NCI-H2107 treated with DMSO at 0.1 percent for 48 hours (cell line): ENCODE measurements around the gene TBC1D4.
"Not testable (repeated sequence)": the region's sequence is repeated elsewhere in the genome, so short reads cannot be mapped to it uniquely, and the experiment has no call there.

Source experiments
- DNase-seq: peaks from one replicate; lab custom pipeline; 2025; ENCODE audit not compliant: unreplicated experiment; lab: John Stamatoyannopoulos, UW

The TBC1D4 gene

DNA sequence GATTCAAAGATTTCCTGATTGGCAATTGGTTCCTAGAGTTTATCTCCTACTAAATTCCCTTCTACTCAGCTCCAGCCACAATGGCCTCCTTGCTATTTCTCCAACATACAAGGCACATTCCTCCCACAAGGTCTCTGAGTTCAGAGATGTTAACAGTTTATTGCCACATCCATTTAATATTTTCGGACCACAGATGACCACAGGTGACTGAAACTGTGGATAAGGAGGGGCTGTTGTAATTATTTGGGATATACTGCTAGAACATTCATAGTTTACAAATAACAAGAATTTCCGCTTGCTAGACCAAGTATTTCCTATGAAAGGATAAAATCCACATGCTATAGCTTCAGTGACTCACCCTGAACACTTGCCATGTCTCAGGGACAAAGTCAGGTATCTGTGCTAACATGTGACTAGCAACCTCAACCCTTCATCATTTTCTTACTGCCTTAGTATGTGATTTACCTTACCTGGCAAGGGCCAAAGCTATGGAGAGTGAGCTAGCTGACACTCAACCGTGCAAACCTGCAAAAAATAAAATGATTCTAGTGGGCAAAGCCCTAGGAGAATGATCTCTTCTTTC lies 117.7 kb downstream of the TBC1D4 start:
- no peak for DNase-seq

DNA sequence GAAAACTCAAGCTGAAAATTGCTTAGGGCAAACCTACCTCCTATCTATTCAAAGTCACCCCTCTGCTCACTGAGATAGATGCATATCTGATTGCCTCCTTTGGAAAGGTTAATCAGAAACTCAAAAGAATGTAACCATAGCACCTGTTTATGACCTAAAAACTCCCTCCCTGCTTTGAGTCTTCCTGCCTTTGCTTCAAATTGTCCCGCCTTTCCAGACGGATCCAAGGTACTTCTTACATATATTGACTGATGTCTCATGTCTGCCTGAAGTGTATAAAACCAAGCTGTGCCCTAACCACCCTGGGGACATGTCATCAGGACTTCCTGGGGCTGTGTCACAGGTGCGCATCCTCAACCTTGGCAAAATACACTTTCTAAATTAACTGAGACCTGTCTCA lies 118.6 kb downstream of the TBC1D4 start:
- no peak for DNase-seq

DNA sequence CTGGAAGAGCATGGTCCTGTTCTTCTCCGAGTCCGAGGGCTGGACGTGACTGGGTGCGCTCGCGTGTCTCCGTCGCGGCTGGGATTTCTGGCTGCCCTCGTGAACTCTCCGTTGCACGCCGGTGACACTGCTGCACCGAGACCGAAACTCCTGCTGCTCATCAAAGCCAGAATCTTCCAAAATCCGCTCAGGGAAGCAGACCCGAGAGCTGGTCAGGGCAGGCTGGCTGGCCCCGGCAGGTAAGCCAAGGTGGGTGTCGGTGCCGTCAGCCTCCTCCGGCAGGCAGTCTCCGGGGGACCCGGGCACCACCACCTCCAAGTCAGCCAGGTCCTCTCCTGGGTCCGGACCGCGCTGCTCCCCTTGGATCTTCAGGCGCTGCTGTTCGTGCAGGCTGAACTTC lies 119.9 kb downstream of the TBC1D4 start:
- no peak for DNase-seq

DNA sequence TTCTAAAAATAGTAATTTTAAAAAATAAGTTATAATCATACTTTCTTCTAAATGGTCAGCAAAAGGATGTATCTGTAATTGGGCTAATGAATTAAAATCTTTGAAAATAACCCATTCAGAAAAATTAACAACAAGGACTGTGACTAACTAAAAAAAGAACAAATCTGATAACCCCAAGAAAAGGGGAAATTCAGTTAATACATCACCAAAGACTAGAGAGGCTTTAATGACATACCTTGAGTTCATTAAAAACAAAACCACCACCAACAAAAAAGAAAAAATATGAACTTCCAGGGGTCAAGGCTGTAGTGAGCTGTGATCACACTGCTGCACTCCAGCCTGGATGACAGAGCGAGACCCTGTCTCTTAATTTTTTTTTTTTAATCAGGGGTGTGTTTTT lies 121.8 kb downstream of the TBC1D4 start:
- DNase-seq, result no peak

DNA sequence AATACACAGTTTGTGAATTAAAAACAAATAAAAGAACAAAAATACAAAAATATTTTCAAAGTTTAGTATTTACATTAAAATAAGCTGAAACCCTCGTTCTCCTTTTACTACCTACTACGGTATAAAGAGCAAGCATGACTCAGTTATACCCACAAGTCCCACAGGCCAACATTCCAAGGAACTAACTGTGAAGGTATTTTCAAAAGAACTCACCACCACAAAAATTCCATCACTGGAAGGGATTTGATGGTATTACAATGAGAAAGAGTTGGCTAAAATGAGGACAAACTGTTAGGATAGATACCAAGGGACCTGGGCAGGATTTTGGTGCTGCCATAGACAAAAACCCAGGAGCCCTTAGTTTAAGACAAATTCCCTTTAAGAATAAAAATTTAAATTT lies 122.7 kb downstream of the TBC1D4 start:
- no peak for DNase-seq

DNA sequence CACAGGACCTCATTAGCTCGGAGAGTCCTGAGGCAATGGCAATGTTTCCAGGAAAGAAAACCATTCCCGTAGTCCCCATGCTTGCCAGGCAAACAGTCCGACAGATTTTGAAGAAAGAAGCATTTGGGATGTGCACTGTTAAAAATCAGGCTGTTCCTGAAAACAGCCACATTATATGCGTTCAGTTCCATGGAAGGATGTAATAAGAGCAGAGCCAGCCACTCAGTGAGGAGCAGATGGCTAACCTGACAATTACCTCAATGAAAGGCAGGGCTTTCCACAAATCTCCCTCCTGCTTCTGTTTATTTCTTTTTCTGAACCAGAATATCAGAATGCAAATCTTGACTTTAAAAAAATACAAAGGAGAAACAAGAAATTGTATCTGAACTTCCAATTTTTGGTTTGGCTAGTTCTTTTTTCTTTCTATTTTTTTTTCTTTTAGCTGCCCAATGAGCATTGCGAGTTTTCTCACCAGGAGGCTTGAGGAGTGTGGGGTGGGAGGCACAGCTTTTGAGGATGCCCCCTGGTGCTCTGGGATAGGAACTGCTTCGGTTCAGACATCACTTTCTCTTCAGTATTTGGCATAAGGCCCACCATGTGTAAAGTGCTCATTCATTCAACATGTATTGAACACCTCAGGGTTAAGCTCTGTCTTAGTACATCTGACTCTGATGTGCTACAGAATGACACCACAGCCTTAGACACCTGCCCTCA lies 124.2 kb downstream of the TBC1D4 start:
- DNase-seq, result peak; percentile 61

DNA sequence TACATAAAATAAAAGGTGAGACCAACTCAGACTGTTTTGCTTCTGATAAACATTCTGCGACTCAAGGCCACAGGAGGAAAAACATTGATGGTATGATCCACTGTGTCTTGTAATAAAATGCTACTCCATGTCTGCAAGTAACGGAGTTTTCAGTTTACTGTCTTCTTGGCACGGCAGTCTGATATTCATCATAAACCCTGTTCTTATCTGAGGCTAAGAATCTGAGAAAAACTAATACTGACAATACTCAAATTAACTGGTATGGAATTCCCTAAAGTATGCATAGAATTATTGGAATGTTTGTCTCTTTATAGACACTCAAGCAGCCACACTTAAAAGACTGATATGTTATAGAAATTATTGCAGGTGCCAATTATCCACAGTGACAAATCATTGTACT lies 125.5 kb downstream of the TBC1D4 start:
- DNase-seq, result no peak

DNA sequence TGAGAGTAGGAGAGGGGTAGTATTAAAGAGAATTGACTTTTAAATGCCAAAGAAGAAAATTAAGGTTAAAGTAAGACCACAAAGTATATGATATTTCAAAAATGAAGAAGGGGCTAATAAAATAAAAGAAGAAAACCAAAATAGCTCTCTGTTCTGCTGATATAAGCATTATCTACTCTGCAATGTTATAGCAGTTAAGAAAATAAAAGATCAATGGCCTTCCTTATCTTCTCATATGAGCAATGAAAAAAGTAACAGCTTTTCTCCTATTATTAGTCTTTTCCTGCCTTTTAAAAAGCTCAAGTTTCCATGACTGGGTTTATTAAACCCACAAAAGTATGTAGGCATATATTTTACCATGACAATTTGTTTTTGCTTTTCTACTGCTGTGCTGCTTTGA lies 126.4 kb downstream of the TBC1D4 start:
- DNase-seq, result no peak

DNA sequence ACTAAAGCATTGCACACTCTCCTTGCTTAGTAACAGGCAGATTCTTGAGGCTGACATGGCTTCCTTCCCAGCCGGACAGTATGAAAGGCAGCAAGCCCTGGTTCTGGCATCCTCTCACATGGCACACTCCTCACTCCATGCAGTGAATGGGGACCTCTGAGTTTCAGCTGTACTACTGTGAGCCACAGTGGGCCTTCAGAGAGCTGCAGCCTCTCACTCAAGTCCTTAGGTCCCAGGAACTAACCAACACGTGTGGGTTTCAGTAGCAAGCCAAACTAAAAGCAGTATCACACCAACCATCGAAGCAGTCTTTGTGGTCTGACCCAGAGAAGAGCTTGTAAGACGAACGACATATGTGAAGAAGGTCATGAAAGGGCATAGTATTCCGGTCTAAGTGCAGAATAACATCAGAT lies 128.2 kb downstream of the TBC1D4 start:
- DNase-seq, result no peak

DNA sequence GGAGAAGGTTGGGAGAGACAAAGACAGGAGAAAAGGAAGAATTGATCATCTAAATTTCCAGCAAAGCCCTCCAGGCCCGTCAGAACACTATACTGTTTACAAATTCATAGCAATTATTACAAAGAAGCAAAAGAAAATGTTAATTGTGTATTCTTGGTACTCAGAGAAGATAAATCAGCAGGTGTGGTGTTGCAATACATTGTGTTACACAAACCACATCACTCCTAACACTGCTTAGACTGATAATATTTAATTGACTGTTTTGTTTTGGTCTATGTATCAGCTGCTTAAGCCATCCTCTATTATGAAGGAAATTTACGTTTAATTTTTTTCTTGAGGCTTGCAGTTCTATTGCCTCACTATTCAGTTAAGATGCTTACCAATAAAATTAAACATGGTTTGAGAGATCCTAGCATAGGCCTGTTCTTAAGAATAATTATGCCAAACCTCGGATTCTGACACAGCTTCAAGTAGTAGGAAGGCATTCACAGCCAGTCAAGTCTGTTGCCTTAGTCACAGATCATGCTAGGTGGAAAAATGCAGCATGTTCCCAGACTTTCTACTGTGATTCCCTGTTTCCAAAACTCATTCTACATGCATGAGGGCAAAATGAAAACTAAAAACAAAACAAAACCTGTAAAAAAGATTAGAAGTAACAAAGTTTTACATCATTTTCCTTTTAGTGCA lies 129.2 kb downstream of the TBC1D4 start:
- no peak for DNase-seq

DNA sequence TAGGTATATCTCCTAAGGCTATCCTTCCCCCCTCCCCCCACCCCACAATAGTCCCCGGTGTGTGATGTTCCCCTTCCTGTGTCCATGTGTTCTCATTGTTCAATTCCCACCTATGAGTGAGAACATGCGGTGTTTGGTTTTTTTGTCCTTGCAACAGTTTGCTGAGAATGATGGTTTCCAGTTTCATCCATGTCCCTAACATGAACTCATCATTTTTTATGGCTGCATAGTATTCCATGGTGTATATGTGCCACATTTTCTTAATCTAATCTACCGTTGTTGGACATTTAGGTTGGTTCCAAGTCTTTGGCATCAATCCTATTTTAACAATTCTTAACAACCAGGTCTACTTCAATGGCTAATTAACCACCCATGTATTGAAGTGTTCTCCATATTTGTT lies 130.4 kb downstream of the TBC1D4 start:
- not testable (repeated sequence) for DNase-seq

DNA sequence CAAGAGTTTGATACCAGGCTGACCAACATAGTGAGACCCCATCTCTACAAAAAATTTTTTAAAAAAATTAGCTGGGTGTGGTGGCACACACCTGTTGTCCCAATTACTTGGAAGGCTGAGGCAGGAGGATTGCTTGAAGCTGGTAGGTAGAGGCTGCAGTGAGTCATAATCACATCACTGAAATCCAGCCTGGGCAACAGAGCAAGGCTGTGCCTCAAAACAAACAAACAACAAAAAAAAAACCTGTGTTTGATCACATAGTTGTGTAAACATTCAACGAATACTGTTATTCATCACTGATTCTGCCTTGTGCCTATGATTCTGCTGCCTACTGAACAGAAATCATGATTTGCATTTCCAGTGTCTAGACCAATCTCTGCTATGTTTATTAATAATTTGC lies 134.0 kb downstream of the TBC1D4 start:
- no peak for DNase-seq

DNA sequence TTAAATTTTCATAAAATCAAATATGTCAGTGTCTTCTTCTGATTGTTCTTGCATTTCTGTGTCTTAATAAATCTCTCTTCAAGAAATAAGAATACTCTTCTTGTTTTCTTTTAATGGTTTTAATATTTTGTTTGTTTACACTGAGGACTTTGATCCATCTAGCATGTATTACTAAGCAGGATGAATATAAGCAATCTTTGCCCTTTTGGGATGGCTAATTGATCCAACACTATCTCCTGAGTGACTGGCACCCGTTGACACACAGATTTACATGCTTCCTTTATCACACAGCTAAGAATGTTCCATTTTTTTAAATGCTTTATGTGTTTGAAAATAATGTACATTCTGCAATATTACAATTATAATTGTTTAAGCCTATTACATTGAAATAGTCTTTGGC lies 134.5 kb downstream of the TBC1D4 start:
- DNase-seq, result no peak

DNA sequence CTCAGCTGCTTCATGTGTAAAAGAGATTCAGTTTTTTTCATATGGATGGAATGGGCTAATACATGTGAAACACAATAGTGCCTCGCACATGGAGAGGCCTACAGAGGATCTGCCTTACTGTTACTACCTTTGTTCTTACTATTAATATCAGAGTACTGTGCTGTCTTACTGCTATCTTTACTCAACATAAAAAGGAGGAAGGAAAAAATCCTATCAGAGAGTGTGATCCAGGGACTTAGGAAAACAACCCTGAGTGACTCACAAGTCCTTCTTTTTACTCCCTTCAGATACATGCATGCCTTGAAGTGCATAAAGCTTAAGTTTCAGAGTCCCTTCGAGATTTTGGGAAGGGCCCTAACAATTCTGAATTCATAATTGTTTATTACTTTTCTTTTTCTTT lies 136.8 kb downstream of the TBC1D4 start:
- DNase-seq, result no peak

DNA sequence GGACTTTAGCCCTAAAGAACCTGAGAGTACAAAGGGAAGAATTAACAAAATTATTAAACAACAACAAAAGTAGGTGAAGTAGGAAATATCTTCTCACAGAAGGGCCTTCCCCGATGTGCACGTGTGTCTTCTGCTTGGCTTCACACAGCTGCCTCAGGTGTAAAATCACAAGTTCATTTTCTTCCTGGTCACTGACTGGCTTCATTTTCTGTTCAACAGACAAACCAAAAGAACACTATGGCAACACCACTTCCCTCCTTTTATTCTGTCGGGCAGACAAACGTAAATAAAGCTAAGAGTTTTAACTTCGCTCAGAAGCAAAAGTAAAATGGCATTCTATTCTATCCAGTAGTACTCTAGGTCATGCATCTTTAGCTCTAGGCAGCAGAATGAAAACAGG lies 140.9 kb downstream of the TBC1D4 start:
- DNase-seq, result no peak

DNA sequence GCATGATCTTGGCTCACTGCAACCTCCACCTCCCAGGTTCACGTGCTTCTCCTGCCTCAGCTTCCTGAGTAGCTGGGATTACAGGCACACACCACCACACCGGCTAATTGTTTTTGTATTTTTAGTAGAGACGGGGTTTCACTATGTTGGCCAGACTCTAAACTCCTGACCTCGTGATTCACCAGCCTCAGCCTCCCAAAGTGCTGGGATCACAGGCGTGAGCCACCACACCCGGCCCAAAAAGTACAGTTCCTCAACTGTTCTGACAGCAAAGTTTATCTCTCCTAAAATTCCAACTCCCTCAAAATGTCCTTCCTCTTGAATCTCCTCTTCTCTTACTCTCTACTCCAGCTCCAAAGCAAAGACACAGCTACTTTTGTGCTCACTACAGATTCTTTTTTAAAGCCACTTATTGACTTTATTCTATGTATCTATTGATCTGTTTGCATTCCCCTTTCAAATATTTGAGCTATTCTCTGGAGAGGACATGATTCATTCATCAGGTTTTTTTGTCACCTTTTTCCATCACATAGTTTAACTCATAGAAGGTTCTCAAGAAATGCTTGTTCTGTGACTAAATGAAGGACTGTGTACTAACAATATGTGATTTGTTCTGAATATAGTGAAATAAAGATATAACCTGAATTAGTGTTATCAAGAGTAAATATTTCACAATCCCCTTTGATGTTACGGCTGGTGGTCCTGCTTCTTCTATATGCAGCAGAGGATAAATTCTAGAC lies 142.2 kb downstream of the TBC1D4 start:
- no peak for DNase-seq

DNA sequence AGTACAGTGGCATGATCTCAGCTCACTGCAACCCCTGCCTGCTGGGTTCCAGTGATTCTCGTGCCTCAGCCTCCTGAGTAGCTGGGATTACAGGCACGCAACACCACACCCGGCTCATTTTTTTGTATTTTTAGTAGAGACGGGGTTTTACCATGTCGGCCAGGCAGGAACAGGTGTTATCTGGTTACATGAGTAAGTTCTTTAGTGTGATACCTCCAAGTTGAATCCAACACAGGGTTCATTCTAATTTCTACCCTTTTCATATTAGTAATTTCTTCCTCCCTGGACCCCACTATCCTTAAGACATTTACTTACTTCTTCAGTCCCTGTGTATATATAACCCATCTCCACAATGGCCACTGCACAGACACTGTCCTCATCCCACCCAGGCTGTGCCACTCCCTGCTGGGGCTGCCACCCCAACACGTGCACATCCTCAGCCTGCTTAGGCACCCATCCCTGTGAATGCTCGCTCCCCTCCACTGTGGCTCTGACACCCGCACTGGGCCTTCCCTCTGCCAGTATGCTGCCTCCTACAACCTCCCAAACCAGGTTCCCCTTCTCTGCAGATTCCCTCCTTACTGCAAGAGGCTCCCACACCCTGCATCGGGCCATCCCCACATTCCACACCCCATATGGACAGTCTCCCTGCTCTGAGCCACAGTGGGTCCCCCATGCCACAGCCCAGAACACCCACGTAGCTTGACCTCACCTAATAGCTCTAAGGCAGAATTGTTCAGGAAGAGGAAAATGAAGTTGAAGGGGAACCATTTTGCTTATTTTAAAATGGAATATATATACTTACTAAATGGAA lies 147.1 kb downstream of the TBC1D4 start:
- no peak for DNase-seq

DNA sequence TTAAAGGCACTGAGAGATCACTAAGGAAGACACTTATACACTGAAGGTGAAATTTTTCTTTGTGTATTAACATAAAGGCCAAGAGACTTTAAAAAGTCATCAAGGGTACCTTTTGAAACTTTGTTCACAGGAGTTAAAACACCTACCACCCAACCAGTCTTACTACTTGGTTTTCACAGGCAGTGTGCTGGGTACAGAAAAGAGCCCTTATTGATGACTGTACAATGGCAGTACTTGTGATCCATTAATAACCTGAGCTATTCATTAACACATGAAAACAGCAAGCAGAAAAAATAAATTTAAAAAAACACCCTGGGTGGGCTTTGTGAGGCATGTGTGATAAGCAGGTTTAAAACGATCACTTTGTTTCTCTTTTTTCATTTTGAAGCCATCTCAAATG lies 148.9 kb downstream of the TBC1D4 start:
- DNase-seq, result no peak

DNA sequence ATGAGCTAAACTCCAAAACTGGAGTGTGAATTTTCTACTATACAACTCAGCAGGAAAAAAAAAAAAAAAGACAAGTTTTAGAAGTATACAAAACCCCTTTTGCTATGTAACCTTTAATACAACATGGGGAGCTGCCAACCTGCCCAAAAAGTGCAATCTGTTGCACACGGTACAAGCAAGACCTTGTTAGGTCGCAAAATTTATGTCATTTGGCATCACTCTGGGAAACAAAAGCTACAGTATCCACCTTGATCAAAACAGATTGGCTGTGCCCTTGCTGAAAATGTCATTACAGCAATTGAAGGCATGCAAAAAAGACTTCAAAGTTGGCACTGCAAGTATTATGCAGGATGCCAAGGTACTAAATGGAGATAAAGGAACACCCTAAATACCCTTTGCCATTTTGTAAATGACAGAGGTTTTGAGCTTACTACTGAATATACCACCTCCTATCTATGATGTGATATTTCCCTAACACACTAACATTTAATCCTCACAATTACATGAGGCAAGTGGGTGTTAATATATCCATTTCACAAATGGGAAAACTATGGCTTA lies 150.1 kb downstream of the TBC1D4 start:
- DNase-seq, result no peak

DNA sequence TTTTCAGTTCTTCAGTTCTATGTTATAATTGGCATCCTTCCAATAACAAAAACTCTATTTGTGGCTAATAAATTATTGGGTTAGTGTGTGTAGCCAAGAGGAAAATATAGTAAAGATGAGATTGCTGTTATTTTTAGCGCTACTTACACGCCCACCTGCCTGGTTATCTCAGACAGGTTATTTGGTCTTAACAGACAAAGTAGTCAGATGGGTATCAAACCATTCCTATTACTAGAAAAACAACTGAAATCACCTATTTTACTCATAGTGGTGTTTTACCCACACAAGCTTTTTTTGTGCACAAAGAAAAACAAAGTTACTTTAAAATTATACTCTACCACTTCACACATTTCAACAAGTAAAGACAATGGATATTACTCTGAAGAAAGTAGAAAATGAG lies 151.2 kb downstream of the TBC1D4 start:
- no peak for DNase-seq

DNA sequence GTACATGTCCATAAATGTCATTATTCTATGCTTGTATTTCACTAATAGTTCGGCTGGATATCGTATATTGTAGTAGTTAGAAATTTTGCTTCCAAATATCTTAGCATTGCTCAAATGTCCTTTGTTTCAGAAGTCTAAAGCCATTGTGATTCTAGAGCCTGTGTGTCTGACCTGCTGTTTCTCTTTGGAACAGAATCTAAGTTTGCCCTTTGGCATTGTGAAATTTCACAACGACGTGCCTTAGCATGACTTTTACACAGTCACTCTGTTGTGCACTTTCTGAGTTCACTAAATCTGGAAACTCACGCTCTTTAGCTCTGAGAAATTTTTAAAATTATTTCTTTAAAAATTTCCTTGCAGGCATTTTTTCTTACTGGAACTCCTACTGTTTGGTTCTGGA lies 152.2 kb downstream of the TBC1D4 start:
- no peak for DNase-seq
